CD4-positive, CD25-positive, alpha-beta regulatory T cell (primary cell): ENCODE measurements around the gene ARL6IP5. TPM values are rescaled to one million over a fixed set of nuclear protein-coding genes. Genes with fewer than 3 reads are reported as not detected.

Experiments used
- ATAC-seq, 2 donors: fragments of 150-1000 bp; cut with Tn5 transposase; one replicate each; pipeline ENCODE4 v1.10.0; 2021; ENCODE audit warnings: low read depth in 2 of 2, moderate number of reproducible peaks in 2 of 2, moderate library complexity in 1 of 2
- DNase-seq, 3 donors: peaks; one replicate each; pipeline versions ENCODE4 v3.0.0 to v3.0.0-alpha.2; 2012 to 2022; ENCODE audit warnings: mixed read lengths in 1 of 3
- H3K27ac ChIP-seq: one replicate; pipeline ENCODE4 v1.7.0; 2013; ENCODE audit warnings: mild to moderate bottlenecking, low read length; ENCODE audit not compliant: insufficient read depth, poor library complexity, severe bottlenecking
- H3K27me3 ChIP-seq: one replicate; pipeline ENCODE4 v1.7.0; 2013; ENCODE audit warnings: low read length; ENCODE audit not compliant: control insufficient read depth, insufficient read depth
- H3K36me3 ChIP-seq: one replicate; pipeline ENCODE4 v1.7.0; 2013; ENCODE audit warnings: mild to moderate bottlenecking, low read length, moderate library complexity; ENCODE audit not compliant: control insufficient read depth, insufficient read depth
- H3K4me1 ChIP-seq: 2 replicates; pipeline ENCODE4 v1.7.0; 2013; ENCODE audit warnings: mild to moderate bottlenecking, low read length; ENCODE audit not compliant: insufficient read depth, control insufficient read depth, poor library complexity, severe bottlenecking
- H3K4me3 ChIP-seq: one replicate; pipeline ENCODE4 v1.7.0; 2013; ENCODE audit warnings: low read depth, mild to moderate bottlenecking, low read length, moderate library complexity
- H3K9me3 ChIP-seq, 2 experiments: 1 replicate in 1 of 2; 2 replicates in 1 of 2; pipeline ENCODE4 v1.7.0; 2013; ENCODE audit warnings: low read length in 2 of 2, mild to moderate bottlenecking in 1 of 2, moderate library complexity in 1 of 2; ENCODE audit not compliant: control insufficient read depth in 2 of 2
- H3K27ac Mint-ChIP-seq, 3 donors: one replicate each; pipeline ENCODE4 v1.8.0; 2020 to 2022; ENCODE audit warnings: mild to moderate bottlenecking in 3 of 3, mixed read lengths in 3 of 3, moderate library complexity in 2 of 3
- H3K27me3 Mint-ChIP-seq: one replicate; pipeline ENCODE4 v1.8.0; 2022; ENCODE audit warnings: mild to moderate bottlenecking, mixed read lengths
- H3K36me3 Mint-ChIP-seq: one replicate; pipeline ENCODE4 v1.8.0; 2020; ENCODE audit warnings: mixed read lengths
- H3K4me1 Mint-ChIP-seq, 4 donors: one replicate each; pipeline ENCODE4 v1.8.0; 2020 to 2022; ENCODE audit warnings: mixed read lengths in 4 of 4, mild to moderate bottlenecking in 1 of 4
- H3K4me3 Mint-ChIP-seq, 4 donors: one replicate each; pipeline ENCODE4 v1.8.0; 2020 to 2022; ENCODE audit warnings: mild to moderate bottlenecking in 4 of 4, mixed read lengths in 4 of 4, moderate library complexity in 3 of 4
- H3K9me3 Mint-ChIP-seq, 7 donors: one replicate each; pipeline ENCODE4 v1.8.0; 2020 to 2022; ENCODE audit warnings: mixed read lengths in 7 of 7, mild to moderate bottlenecking in 3 of 7, moderate library complexity in 2 of 7
- polyA plus RNA-seq, 4 donors: library from polyadenylated mRNA; unstranded; fragments of 300-500 nt; fragmentation: Illumina TruSeq; gene quantifications; one replicate each; pipeline ENCODE4 v1.2.3, GENCODE V29; 2021
- total RNA-seq: library from RNA; stranded (reverse); gene quantifications from one replicate; pipeline ENCODE4 v1.2.3, GENCODE V29; 2022

The ARL6IP5 gene
- total and polyA plus RNA-seq, 5 donors from 2014 or later = 117 to 578 (median 528) TPM

DNA sequence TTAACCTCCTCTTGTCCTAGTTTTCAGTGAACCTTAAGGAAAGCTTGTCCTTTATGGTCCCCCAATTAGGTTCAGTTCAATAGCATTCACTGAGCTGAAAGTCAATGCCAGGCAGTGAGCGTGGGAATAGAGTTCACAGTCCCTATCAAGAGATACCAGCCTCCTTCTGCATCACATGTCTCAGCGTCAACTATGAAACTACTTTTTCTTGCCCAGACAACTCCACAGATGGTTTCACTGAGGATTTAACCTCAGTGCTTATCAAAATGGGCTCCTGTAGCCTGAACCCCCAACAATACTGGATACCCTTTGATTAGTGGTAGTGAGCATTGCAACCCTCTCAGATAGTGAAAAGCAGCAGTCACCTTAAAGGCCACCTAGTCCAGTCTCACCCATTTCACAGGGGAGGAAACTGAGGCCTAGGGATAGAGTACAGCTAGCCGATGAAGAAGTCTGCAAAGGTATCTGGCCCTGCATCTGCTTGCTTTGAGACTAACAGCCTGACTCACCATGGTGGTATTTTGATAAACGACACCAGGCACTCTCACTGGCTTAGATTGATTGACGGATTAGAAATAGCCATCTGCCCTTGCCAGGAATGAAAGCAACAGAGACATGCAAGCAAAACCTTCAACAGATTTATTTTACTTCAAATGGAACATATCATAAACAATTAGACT lies 3.0 kb upstream of the ARL6IP5 start:
- H3K4me1 ChIP-seq = peaks cover 82% of the 10 kb centered on the region
- H3K36me3 Mint-ChIP-seq = peaks cover 8% of the 10 kb centered on the region
- no peaks in the 10 kb centered on the region for H3K36me3 ChIP-seq
- H3K4me3 ChIP-seq = peak overlapping the region; percentile 91
- no peaks in the 10 kb centered on the region for H3K27me3 ChIP-seq
- H3K9me3 ChIP-seq = no peaks in the 10 kb centered on the region
- peak overlapping the region; percentile 92 for H3K27ac ChIP-seq
- no peak for DNase-seq
- no peak for ATAC-seq
- peak overlapping the region; percentile 96 to 99 (median 97) for H3K27ac Mint-ChIP-seq
- peaks cover 43 to 78% (median 56%) of the 10 kb centered on the region in 4 donors for H3K4me1 Mint-ChIP-seq
- no peaks in the 10 kb centered on the region for H3K27me3 Mint-ChIP-seq
- H3K9me3 Mint-ChIP-seq = no peaks in the 10 kb centered on the region
- H3K4me3 Mint-ChIP-seq = peak overlapping the region; percentile 38 to 93 (median 66)

DNA sequence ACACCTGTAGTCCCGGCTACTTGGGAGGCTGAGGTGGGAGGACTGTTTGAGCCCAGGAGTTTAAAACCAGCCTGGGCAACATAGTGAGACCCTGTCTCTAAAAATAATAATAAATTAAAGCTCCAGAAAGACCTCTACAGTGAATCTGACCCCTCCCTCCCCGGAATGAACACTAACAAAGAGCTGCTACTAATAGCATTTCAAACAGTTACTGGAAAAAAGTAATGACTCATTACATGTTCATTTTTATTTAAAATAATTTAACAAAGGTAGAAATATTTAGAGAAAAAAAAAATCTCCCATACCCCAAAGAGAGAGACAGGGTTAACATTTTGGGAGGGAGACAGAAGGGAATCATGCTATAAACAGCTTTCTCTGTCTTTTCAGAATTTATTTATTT lies 2.4 kb upstream of the ARL6IP5 start:
- no peaks in the 10 kb centered on the region for H3K36me3 ChIP-seq
- no peaks in the 10 kb centered on the region for H3K9me3 ChIP-seq
- peak overlapping the region; percentile 92 for H3K27ac ChIP-seq
- peaks cover 82% of the 10 kb centered on the region for H3K4me1 ChIP-seq
- H3K4me1 Mint-ChIP-seq = peaks cover 41 to 77% (median 53%) of the 10 kb centered on the region in 4 donors
- ATAC-seq (no peak), DNase-seq (no peak)
- H3K4me3 Mint-ChIP-seq = peak overlapping the region; percentile 64 to 98 (median 86)
- no peaks in the 10 kb centered on the region for H3K9me3 Mint-ChIP-seq
- H3K27me3 Mint-ChIP-seq = no peaks in the 10 kb centered on the region
- H3K4me3 ChIP-seq = peak overlapping the region; percentile 91
- peaks cover 6% of the 10 kb centered on the region for H3K36me3 Mint-ChIP-seq
- peak overlapping the region; percentile 96 to 99 (median 97) for H3K27ac Mint-ChIP-seq
- no peaks in the 10 kb centered on the region for H3K27me3 ChIP-seq

DNA sequence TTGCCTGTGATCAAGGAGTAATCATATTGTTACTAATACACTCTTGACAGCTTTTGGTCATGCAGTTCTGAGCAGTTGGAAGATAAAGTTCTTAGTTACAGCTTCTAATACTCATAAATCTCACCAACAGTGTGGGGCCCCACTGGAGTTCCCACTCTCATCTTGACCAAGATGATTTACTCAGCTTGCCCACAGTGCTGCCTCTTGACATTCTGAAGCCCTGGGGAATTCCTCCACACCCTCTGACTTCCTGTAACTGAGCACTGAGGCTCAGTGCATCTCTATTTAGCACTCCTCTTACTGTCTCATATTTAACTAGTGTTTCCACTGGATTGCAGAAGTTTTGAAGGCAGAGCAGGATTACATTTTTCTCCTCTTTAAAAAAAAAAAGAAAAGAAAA lies 1.9 kb upstream of the ARL6IP5 start:
- H3K27ac ChIP-seq = peak overlapping the region; percentile 92
- Mint-ChIP-seq H3K4me3 (peak overlapping the region; percentile 64 to 98 (median 86)), H3K27me3 (no peaks in the 10 kb centered on the region), H3K36me3 (peaks cover 6% of the 10 kb centered on the region), H3K9me3 (no peaks in the 10 kb centered on the region), H3K27ac (peak overlapping the region; percentile 96 to 99 (median 97)), H3K4me1 (peaks cover 39 to 74% (median 49%) of the 10 kb centered on the region in 4 donors)
- peak overlapping the region; percentile 91 for H3K4me3 ChIP-seq
- peak; percentile 8 to 9 for ATAC-seq
- H3K27me3 ChIP-seq = no peaks in the 10 kb centered on the region
- no peaks in the 10 kb centered on the region for H3K9me3 ChIP-seq
- peak; percentile 26 to 59 (median 57) for DNase-seq
- no peaks in the 10 kb centered on the region for H3K36me3 ChIP-seq
- peaks cover 82% of the 10 kb centered on the region for H3K4me1 ChIP-seq

DNA sequence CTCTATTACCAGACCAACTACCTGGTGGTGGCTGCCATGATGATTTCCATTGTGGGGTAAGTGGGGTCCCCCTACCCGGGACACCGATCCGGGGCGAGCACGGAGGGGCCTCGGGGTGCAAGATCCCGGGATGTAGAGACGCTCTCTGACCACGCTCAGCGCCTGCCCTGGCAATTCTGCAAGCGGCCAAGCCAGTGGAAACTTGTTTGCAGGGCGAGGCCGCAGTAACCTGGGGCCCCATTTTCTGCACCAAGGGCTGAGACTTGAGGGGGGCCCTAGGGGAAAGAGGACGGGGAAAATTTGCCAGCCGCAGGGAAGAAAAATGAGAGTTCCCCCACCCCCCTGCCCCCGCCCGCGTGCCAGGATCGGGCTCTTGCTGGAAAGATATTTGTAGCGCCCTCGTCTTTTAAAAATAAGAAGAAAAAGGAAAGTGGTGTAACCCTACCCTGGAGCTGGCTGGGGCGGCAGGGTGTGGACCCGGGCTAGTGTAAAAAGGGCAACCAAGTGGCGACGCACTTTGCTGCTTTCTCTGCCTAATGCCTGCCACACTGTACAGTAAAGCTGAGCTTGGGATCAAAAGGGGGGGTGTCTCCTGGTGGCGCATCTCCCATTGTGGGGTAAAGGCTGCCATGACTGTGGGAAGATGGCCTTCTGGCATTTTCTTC lies 563 bp downstream of the ARL6IP5 start:
- no peak for ATAC-seq
- Mint-ChIP-seq H3K4me3 (peak overlapping the region; percentile 93 to 99 (median 98)), H3K27me3 (no peaks in the 10 kb centered on the region), H3K9me3 (no peaks in the 10 kb centered on the region), H3K4me1 (peaks cover 43 to 79% (median 56%) of the 10 kb centered on the region in 4 donors), H3K27ac (peak overlapping the region; percentile 95 to 99 (median 97)), H3K36me3 (peaks cover 17% of the 10 kb centered on the region)
- peaks cover 86% of the 10 kb centered on the region for H3K4me1 ChIP-seq
- H3K36me3 ChIP-seq = no peaks in the 10 kb centered on the region
- peak overlapping the region; percentile 92 for H3K27ac ChIP-seq
- no peak for DNase-seq
- peak overlapping the region; percentile 91 for H3K4me3 ChIP-seq
- no peaks in the 10 kb centered on the region for H3K27me3 ChIP-seq
- no peaks in the 10 kb centered on the region for H3K9me3 ChIP-seq

- Histone ChIP-seq H3K27ac (peak overlapping the region; percentile 92), H3K27me3 (no peaks in the 10 kb centered on the region), H3K4me3 (peak overlapping the region; percentile 91), H3K36me3 (peaks cover 4% of the 10 kb centered on the region), H3K9me3 (no peaks in the 10 kb centered on the region), H3K4me1 (peaks cover 84% of the 10 kb centered on the region)
- Mint-ChIP-seq H3K9me3 (no peaks in the 10 kb centered on the region), H3K27me3 (no peaks in the 10 kb centered on the region), H3K27ac (peak overlapping the region; percentile 94 to 97 (median 95)), H3K36me3 (peaks cover 22% of the 10 kb centered on the region), H3K4me3 (peak overlapping the region; percentile 93 to 99 (median 98)), H3K4me1 (peaks cover 42 to 80% (median 57%) of the 10 kb centered on the region in 4 donors)
- ATAC-seq (peak in 1 of 2 donors; percentile 10), DNase-seq (peak; percentile 35 to 70 (median 52))
These were observed 1.3 kb downstream of the ARL6IP5 start for GRCh38 chr3:69085833-69086722.

GRCh38 chr3:69087030-69087791 lies 2.5 kb downstream of the ARL6IP5 start:
- no peak for ATAC-seq
- Histone ChIP-seq H3K36me3 (peaks cover 4% of the 10 kb centered on the region), H3K27me3 (no peaks in the 10 kb centered on the region), H3K4me3 (peak overlapping the region; percentile 91), H3K27ac (peak overlapping the region; percentile 92), H3K9me3 (no peaks in the 10 kb centered on the region), H3K4me1 (peaks cover 84% of the 10 kb centered on the region)
- Mint-ChIP-seq H3K27ac (peak overlapping the region; percentile 56 to 96 (median 65)), H3K4me1 (peaks cover 47 to 79% (median 56%) of the 10 kb centered on the region in 4 donors), H3K27me3 (no peaks in the 10 kb centered on the region), H3K36me3 (peaks cover 27% of the 10 kb centered on the region), H3K9me3 (no peaks in the 10 kb centered on the region), H3K4me3 (peak overlapping the region; percentile 91 to 99 (median 96))
- DNase-seq = peak in 1 of 3 donors; percentile 22

DNA sequence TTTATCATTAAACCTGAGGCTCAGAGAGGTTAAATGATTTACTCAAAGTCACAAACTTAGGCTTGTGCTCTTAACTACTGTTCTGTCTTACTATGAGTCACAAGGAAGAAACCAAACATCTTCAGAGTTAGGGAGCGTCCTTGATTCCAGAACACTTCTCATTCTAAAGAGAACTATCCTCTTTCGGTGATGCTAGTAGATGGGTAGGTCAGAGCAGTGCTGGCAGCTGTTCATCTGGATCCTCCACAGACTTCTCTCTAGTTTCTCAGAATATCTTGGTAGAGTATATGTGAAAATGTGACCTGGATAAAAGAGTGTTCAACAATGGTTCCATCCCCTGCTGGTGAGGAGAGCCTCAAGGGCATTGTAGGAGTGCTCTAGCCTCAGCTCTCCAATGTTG lies 3.3 kb downstream of the ARL6IP5 start:
- Mint-ChIP-seq H3K9me3 (no peaks in the 10 kb centered on the region), H3K4me3 (peak overlapping the region; percentile 91 to 99 (median 96)), H3K4me1 (peaks cover 45 to 79% (median 57%) of the 10 kb centered on the region in 4 donors), H3K36me3 (peaks cover 27% of the 10 kb centered on the region), H3K27me3 (no peaks in the 10 kb centered on the region), H3K27ac (peak overlapping the region; percentile 92 to 96 (median 94))
- DNase-seq (peak in 1 of 3 donors; percentile 47), ATAC-seq (no peak)
- Histone ChIP-seq H3K4me3 (peak overlapping the region; percentile 91), H3K36me3 (peaks cover 7% of the 10 kb centered on the region), H3K27ac (peak overlapping the region; percentile 92), H3K27me3 (no peaks in the 10 kb centered on the region), H3K4me1 (peaks cover 84% of the 10 kb centered on the region), H3K9me3 (no peaks in the 10 kb centered on the region)
